Mesendoderm (in vitro differentiated cells): Measurements from ENCODE around the gene HPN.

ENCODE experiments used
- DNase-seq: peaks from one replicate; pipeline ENCODE4 v3.0.0; 2013
- H2AK5ac ChIP-seq: 2 replicates; pipeline ENCODE4 v1.6.1; 2013; ENCODE audit warnings: low read length, inconsistent platforms
- H2BK120ac ChIP-seq: 2 replicates; pipeline ENCODE4 v1.6.1; 2013; ENCODE audit warnings: low read depth, mild to moderate bottlenecking, low read length, moderate library complexity, mixed read lengths
- H2BK15ac ChIP-seq: replicated peaks from 2 replicates; pipeline ENCODE4 v1.6.1; 2013; ENCODE audit warnings: low read depth, mild to moderate bottlenecking, moderate library complexity
- H2BK5ac ChIP-seq: 2 replicates; pipeline ENCODE4 v1.6.1; 2013; ENCODE audit warnings: low read length, inconsistent platforms
- H3K18ac ChIP-seq: 2 replicates; pipeline ENCODE4 v1.6.1; 2013; ENCODE audit warnings: mild to moderate bottlenecking, low read length, mixed read lengths
- H3K23ac ChIP-seq: one replicate; pipeline ENCODE4 v1.6.1; 2013; ENCODE audit warnings: low read length
- H3K27ac ChIP-seq: 2 replicates; pipeline ENCODE4 v1.5.1; 2013; ENCODE audit warnings: low read depth, mild to moderate bottlenecking, inconsistent platforms, low read length, moderate library complexity
- H3K27me3 ChIP-seq: 2 replicates; pipeline ENCODE4 v1.6.1; 2013; ENCODE audit warnings: low read length, control low read depth, mild to moderate bottlenecking, inconsistent platforms; ENCODE audit not compliant: insufficient read depth, poor library complexity
- H3K36me3 ChIP-seq: 2 replicates; pipeline ENCODE4 v1.6.1; 2013; ENCODE audit warnings: low read length, inconsistent platforms; ENCODE audit not compliant: control insufficient read depth, insufficient read depth
- H3K4ac ChIP-seq: one replicate; pipeline ENCODE4 v1.6.1; 2013; ENCODE audit warnings: low read depth, mild to moderate bottlenecking, low read length, moderate library complexity
- H3K4me1 ChIP-seq: 2 replicates; pipeline ENCODE4 v1.6.1; 2013; ENCODE audit warnings: low read depth, low read length, inconsistent platforms; ENCODE audit not compliant: control insufficient read depth
- H3K4me2 ChIP-seq: 2 replicates; pipeline ENCODE4 v1.6.1; 2013; ENCODE audit warnings: low read length
- H3K4me3 ChIP-seq: 2 replicates; pipeline ENCODE4 v1.5.1; 2013; ENCODE audit warnings: mild to moderate bottlenecking, low read length
- H3K56ac ChIP-seq: one replicate; pipeline ENCODE4 v1.6.1; 2013; ENCODE audit warnings: low read length
- H3K79me1 ChIP-seq: 2 replicates; pipeline ENCODE4 v1.6.1; 2013; ENCODE audit warnings: low read length, inconsistent platforms
- H3K79me2 ChIP-seq: 2 replicates; pipeline ENCODE4 v1.6.1; 2013; ENCODE audit warnings: mild to moderate bottlenecking, low read length; ENCODE audit not compliant: control insufficient read depth, insufficient read depth
- H3K9ac ChIP-seq: 2 replicates; pipeline ENCODE4 v1.6.1; 2013; ENCODE audit warnings: low read length, inconsistent platforms
- H4K5ac ChIP-seq: one replicate; pipeline ENCODE4 v1.6.1; 2013; ENCODE audit warnings: low read length
- H4K8ac ChIP-seq: one replicate; pipeline ENCODE4 v1.6.1; 2013; ENCODE audit warnings: low read depth, mild to moderate bottlenecking, control low read depth, low read length, moderate library complexity
- WGBS: extraction: QIAGEN DNeasy Blood & Tissue Kit; methylation state at CpG from one replicate; pipeline ENCODE4 v1.1.7; 2013; ENCODE audit warnings: low lambda C conversion rate, missing lambda C conversion rate; ENCODE audit not compliant: insufficient coverage; ENCODE audit errors: extremely low coverage; 5-methylcytosine and 5-hydroxymethylcytosine counted together

Gene HPN

DNA sequence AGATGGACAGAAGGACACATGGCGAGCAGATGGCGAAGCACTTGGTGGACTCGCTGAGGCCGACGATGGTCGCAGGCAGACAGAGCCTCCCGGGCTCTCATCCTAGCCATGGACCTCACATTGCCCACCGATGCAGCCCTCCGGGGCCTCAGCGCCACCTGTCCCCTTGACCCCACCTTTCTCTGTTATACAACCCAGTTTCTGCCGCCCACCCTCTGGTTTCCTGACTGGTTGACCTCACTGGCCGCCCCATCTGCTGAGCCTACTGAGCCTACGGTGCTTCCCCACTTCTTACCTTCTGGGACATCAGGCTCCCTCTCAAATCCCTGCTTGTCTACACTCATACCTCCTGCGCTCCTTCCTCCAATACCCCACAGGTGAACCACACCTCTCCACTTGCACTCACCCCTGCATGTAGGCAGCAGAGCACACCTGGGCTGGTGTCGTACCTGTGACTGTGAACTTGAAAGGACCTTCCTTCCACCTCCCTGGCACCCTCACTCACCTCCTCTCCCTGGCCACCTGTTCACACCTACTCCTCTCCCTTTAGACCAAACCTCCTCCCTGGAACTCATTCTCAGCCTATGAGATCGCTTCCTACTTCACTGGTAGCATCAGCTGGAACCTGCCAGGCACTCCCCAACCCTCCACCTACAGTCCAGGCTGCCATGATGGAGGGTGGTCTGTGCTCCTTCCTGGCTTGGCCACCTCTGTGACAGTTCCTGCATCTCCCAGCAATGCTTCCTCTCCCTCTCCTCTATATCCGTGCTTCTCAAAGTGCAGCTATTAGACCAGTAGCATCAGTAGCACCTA is 36.1 kb downstream of the HPN start:
- no peaks in the 10 kb centered on the region for H3K27me3 ChIP-seq
- no peak overlapping the region for H3K23ac ChIP-seq
- H2BK120ac ChIP-seq, result no peak overlapping the region
- no peak overlapping the region for H2BK15ac ChIP-seq
- H3K18ac ChIP-seq, result no peak overlapping the region
- no CpG with 5 or more reads among the region's 17 CpGs for WGBS
- no peak overlapping the region for H2AK5ac ChIP-seq
- no peaks in the 10 kb centered on the region for H3K4me1 ChIP-seq
- no peak overlapping the region for H4K5ac ChIP-seq
- H3K4me3 ChIP-seq, result no peak overlapping the region
- H3K56ac ChIP-seq, result no peak overlapping the region
- no peak overlapping the region for H3K4ac ChIP-seq
- H3K79me2 ChIP-seq, result no peaks in the 10 kb centered on the region
- no peak overlapping the region for H3K4me2 ChIP-seq
- no peak overlapping the region for H3K9ac ChIP-seq
- peak; percentile 59 for DNase-seq
- no peaks in the 10 kb centered on the region for H3K36me3 ChIP-seq
- no peak overlapping the region for H4K8ac ChIP-seq
- no peak overlapping the region for H3K27ac ChIP-seq
- H2BK5ac ChIP-seq, result no peak overlapping the region
- no peaks in the 10 kb centered on the region for H3K79me1 ChIP-seq

DNA sequence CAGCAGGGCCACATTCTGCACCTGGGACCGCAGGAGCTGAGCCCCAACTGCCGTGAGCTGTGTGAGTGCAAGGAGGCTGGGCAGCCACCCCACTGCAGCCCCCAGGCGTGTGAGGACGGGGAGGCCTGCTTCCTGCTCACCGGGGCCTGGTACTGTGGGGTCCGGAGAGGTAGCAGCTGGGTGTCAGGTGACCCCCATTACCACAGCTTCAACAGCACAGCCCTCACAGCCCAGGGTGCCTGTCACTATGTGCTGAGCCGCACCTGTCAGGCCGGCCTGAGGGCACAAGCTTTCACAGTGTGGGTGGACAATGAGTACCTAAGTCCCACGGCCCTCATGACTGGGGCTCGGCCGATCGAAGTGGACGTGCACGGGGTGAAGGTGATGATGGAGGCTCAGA is 38.3 kb downstream of the HPN start:
- H2BK5ac ChIP-seq, result no peak overlapping the region
- no peak overlapping the region for H3K9ac ChIP-seq
- no CpG with 5 or more reads among the region's 14 CpGs for WGBS

GRCh38 chr19:35080613-35081170 is 39.2 kb downstream of the HPN start:
- Histone ChIP-seq H3K18ac (no peak overlapping the region), H3K27me3 (no peaks in the 10 kb centered on the region), H3K27ac (no peak overlapping the region), H3K4me2 (no peak overlapping the region), H3K4me3 (no peak overlapping the region), H2BK15ac (no peak overlapping the region), H2AK5ac (no peak overlapping the region), H3K56ac (no peak overlapping the region), H3K36me3 (no peaks in the 10 kb centered on the region), H2BK120ac (no peak overlapping the region), H3K4ac (no peak overlapping the region), H3K79me2 (no peaks in the 10 kb centered on the region), H3K79me1 (no peaks in the 10 kb centered on the region), H4K5ac (no peak overlapping the region), H3K23ac (no peak overlapping the region), H4K8ac (no peak overlapping the region), H3K9ac (no peak overlapping the region), H3K4me1 (no peaks in the 10 kb centered on the region), H2BK5ac (no peak overlapping the region)
- no CpG with 5 or more reads among the region's 16 CpGs for WGBS
- no peak for DNase-seq

More for the DNA sequence above, 38.3 kb downstream of the HPN start:
- Histone ChIP-seq H3K4me1 (no peaks in the 10 kb centered on the region), H3K27ac (no peak overlapping the region), H3K56ac (no peak overlapping the region), H3K4me2 (no peak overlapping the region), H3K18ac (no peak overlapping the region), H3K79me2 (no peaks in the 10 kb centered on the region), H3K4me3 (no peak overlapping the region), H3K36me3 (no peaks in the 10 kb centered on the region), H2AK5ac (no peak overlapping the region), H4K5ac (no peak overlapping the region), H2BK120ac (no peak overlapping the region), H3K27me3 (no peaks in the 10 kb centered on the region), H3K79me1 (no peaks in the 10 kb centered on the region), H4K8ac (no peak overlapping the region), H3K4ac (no peak overlapping the region), H2BK15ac (no peak overlapping the region), H3K23ac (no peak overlapping the region)
- DNase-seq, result no peak

- WGBS, result no CpG with 5 or more reads among the region's 6 CpGs
- no peak overlapping the region for H2BK120ac ChIP-seq
- H2BK15ac ChIP-seq, result no peak overlapping the region
- H4K5ac ChIP-seq, result no peak overlapping the region
- no peak for DNase-seq
- H3K36me3 ChIP-seq, result no peaks in the 10 kb centered on the region
- no peak overlapping the region for H3K23ac ChIP-seq
- H3K9ac ChIP-seq, result no peak overlapping the region
- H4K8ac ChIP-seq, result no peak overlapping the region
- no peaks in the 10 kb centered on the region for H3K79me2 ChIP-seq
- H3K18ac ChIP-seq, result no peak overlapping the region
- H3K56ac ChIP-seq, result no peak overlapping the region
- no peaks in the 10 kb centered on the region for H3K27me3 ChIP-seq
- no peaks in the 10 kb centered on the region for H3K4me1 ChIP-seq
- H2BK5ac ChIP-seq, result no peak overlapping the region
- H3K79me1 ChIP-seq, result no peaks in the 10 kb centered on the region
- H3K4me2 ChIP-seq, result no peak overlapping the region
- no peak overlapping the region for H2AK5ac ChIP-seq
- H3K27ac ChIP-seq, result no peak overlapping the region
- no peak overlapping the region for H3K4me3 ChIP-seq
- no peak overlapping the region for H3K4ac ChIP-seq
Measured at GRCh38 chr19:35081201-35081600, 39.7 kb downstream of the HPN start.

DNA sequence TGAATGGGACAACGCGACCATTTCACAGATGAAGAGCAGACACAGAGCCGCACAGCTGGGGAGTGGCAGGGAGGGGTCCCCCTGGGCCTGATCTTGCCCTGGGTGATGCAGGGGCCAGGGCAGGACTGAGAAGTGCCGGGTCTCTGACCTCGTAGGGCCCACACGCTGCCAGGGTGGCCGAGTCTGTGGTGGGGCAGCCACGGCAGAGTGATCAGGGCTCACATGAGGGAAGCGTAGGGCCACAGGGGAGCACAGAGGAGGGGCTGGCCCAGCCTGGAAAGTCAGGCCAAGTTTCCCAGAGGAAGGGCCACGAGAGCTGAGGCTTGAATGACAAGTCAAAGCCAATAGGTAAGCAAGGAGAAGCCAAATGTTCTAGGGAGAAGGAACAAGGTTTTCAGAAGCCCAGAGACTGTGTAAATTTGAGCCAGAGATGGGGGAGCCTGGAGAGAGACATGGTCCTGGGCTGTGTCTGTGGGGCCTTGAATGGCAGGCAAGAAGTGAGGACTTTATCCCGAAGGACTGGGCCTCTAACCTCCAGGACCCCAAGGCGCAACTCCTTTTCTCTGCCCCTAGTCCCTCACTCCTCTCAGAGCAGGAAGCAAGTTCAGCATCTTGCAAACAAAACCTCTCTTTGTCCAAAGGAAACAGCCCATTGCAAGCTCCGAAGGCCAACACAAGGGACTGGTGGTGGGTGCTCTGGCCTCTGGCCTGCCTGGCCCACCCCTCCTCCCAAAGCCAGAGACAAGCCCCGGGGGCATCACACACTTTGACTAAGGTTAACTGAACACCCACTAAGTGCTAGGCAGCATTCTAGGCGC is 42.4 kb downstream of the HPN start:
- Histone ChIP-seq H2AK5ac (no peak overlapping the region), H3K27me3 (no peaks in the 10 kb centered on the region), H2BK15ac (no peak overlapping the region), H3K4me3 (no peak overlapping the region), H3K79me2 (no peaks in the 10 kb centered on the region), H3K36me3 (no peaks in the 10 kb centered on the region), H3K9ac (no peak overlapping the region), H3K18ac (no peak overlapping the region), H3K23ac (peak overlapping the region; percentile 45), H3K4me1 (no peaks in the 10 kb centered on the region), H3K79me1 (no peaks in the 10 kb centered on the region), H4K8ac (no peak overlapping the region), H2BK5ac (no peak overlapping the region), H4K5ac (no peak overlapping the region), H3K27ac (no peak overlapping the region), H3K4ac (no peak overlapping the region), H2BK120ac (no peak overlapping the region), H3K4me2 (no peak overlapping the region), H3K56ac (peak overlapping the region; percentile 49)
- no CpG with 5 or more reads among the region's 15 CpGs for WGBS
- DNase-seq, result no peak
